Measurements from ENCODE around the gene MTIF3. TPM values are rescaled to one million over a fixed set of nuclear protein-coding genes. Genes with fewer than 3 reads are reported as not detected.

MTIF3 gene
- total RNA-seq: 36.0 TPM

- ATAC-seq: peak; percentile 96
Observed at GRCh38 chr13:27449936-27450828, at the start of gene MTIF3. Gene MTIF3 (minus strand): TSS chr13:27450564. CDS start chr13:27440448, 10,116 bp downstream.

GRCh38 chr13:27497563-27498230 is 47.3 kb upstream of the MTIF3 start:
- ATAC-seq: no peak

GRCh38 chr13:27496536-27497273 is 46.3 kb upstream of the MTIF3 start:
- no peak for ATAC-seq

- no peak for ATAC-seq
Observed at GRCh38 chr13:27496006-27496405, 45.6 kb upstream of the MTIF3 start.

- ATAC-seq: no peak
Observed at GRCh38 chr13:27495551-27495950, 45.2 kb upstream of the MTIF3 start.

- no peak for ATAC-seq
Observed at GRCh38 chr13:27493981-27494380, 43.6 kb upstream of the MTIF3 start.

GRCh38 chr13:27489456-27489855 is 39.1 kb upstream of the MTIF3 start:
- ATAC-seq: no peak

GRCh38 chr13:27487776-27488175 is 37.4 kb upstream of the MTIF3 start:
- ATAC-seq: no peak

- peak; percentile 8 for ATAC-seq
Observed at GRCh38 chr13:27483421-27483820, 33.1 kb upstream of the MTIF3 start.

- peak; percentile 78 for ATAC-seq
Observed at GRCh38 chr13:27482983-27483382, 32.6 kb upstream of the MTIF3 start.

GRCh38 chr13:27481766-27482165 is 31.4 kb upstream of the MTIF3 start:
- ATAC-seq: peak; percentile 46

GRCh38 chr13:27476943-27477703 is 26.8 kb upstream of the MTIF3 start:
- peak; percentile 93 for ATAC-seq

GRCh38 chr13:27474751-27475268 is 24.4 kb upstream of the MTIF3 start:
- ATAC-seq: no peak

- no peak for ATAC-seq
Observed at GRCh38 chr13:27472941-27473340, 22.6 kb upstream of the MTIF3 start.

GRCh38 chr13:27472441-27472840 is 22.1 kb upstream of the MTIF3 start:
- ATAC-seq: no peak

GRCh38 chr13:27470075-27470820 is 19.9 kb upstream of the MTIF3 start:
- no peak for ATAC-seq

- no peak for ATAC-seq
Observed at GRCh38 chr13:27466513-27466912, 16.1 kb upstream of the MTIF3 start.

- no peak for ATAC-seq
Observed at GRCh38 chr13:27465611-27466010, 15.2 kb upstream of the MTIF3 start.

GRCh38 chr13:27463500-27463899 is 13.1 kb upstream of the MTIF3 start:
- ATAC-seq: no peak

GRCh38 chr13:27461940-27462584 is 11.7 kb upstream of the MTIF3 start:
- no peak for ATAC-seq

- no peak for ATAC-seq
Observed at GRCh38 chr13:27455331-27455855, 5.0 kb upstream of the MTIF3 start.
